NCI-H446 treated with DMSO at 0.1 percent for 48 hours (cell line): Measurements from ENCODE around the gene ODAD4.
A peak's percentile ranks its signal among the peaks of the same experiment; 100 is the strongest.

Experiments
- DNase-seq: peaks from one replicate; lab custom pipeline; 2025; lab: John Stamatoyannopoulos, UW

ODAD4 gene

DNA sequence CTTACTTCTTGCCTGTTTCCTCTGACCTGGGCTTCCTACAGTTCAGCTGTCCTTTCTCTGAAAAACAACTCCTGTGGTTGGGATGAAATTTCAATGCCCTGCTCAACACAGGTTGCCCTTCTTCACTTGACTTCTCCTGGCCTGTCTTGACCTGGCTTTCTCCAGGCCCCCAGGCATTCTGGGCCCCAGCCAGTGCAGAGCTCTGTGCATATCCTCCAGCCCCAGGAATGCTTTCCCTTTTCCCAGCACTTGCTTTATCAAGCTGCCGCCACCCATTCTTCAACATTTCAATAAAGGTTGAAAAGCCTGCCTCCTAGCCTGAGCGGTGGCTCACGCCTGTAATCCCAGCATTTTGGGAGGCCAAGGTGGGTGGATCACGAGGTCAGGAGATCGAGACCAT, 10.8 kb downstream of the ODAD4 start:
- DNase-seq: no peak

DNA sequence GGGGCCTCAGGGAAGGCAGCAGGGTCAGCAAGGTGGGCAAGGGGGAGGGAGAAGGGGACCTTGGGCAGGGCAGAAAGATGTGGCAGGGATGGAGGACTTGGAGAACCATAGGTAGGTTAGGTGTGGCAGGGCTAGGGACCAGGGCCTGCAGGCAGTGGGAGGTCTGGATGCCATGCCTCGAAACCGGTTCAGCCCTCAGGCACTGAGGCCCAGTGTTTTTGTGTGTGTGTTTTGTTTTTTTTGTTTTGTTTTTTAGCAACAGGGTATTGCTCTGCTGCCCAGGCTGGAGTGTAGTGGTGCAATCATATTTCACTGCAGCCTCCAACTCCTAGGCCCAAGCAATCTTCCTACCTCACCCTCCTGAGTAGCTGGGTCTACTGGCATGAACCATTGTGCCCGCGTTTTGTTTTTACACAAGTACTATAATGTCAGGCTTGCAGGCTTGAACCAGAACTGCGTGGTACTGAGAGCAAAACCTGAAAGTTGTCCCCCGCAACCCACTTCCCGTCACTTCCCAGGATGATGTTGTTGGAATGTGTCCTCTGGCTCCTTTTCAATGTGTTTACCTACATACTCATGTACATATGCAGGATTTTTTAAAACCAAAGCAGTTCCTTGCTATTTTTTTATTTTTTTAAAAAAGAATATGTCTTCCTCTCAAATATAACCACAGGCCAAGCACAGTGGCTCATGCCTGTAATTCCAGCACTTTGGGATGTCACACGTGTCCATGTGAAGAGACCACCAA, 12.4 kb downstream of the ODAD4 start:
- no peak for DNase-seq

DNA sequence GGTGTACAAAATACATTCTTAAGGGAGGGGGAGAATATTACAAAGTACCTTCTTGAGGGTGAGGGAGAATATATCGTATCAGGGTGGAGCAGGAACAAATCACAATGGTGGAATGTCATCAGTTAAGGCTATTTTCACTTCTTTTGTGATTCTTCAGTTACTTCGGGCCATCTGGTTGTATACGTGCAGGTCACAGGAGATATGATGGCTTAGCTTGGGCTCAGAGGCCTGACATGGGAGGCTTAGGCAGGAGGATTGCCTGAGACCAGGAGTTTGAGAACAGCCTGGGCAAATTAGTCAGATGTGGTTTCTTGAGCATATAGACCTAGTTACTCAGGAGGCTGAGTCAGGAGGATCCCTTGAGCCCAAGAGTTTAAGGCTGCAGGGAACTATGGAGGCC, 13.1 kb downstream of the ODAD4 start:
- no peak for DNase-seq

DNA sequence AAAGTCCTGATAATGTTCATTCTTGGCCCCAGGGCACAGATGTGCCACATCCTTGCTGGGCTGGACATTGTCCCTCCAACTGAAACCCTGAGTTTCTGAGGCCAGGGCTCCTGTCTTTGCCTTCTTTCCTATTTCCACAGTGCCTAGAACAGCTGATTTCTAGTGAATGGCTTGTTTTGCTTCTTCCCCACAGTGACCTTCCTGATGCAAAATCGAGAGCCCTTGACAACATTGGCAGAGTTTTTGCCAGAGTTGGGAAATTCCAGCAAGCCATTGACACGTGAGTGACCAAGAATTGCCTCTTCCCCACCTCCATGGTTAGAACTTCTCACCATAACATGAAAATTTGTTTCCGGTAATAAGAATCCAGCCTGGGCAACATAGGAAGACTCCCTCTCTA, 14.5 kb downstream of the ODAD4 start:
- DNase-seq: no peak

DNA sequence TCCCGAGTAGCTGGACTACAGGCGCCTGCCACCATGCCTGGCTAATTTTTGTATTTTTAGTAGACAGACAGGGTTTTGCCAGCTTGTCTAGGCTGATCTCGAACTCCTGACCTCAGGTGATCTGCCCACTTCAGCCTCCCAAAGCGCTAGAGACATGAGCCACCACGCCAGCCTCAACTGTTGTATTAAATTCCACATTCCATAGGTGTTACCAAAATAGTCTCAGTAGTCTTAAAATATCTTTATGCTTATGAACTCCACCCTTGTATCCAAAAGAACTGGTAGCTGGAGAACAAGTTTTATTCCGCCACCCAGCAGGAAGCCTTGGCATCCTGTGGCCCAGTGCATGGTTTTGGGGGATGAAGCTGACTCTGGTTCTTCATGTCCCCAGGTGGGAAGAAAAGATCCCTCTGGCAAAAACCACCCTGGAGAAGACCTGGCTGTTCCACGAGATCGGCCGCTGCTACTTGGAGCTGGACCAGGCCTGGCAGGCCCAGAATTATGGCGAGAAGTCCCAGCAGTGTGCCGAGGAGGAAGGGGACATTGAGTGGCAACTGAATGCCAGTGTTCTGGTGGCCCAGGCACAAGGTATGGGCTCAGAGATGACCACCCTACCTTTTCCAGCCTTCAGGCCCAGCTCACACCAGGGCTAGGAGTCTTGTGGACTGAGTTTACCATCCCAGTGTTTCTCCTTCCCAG, 18.5 kb downstream of the ODAD4 start:
- DNase-seq: no peak

DNA sequence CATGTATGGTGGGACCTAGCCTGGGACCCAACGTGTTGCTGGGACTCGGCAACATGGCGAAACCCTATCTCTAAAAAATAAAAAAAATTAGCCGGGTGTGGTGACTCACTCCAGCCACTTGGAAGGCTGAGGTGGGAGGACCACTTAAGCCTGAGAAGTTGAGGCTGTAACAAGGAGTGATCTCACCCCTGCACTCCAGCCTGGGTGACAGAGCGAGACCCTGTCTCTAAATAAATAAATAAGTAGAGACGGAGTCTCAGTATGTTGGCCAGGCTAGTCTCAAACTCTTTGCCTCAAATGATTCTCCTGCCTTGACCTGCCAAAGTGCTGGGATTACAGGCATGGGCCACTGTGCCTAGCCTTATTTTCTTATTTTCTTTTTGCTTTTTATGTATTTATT, 26.1 kb downstream of the ODAD4 start:
- no peak for DNase-seq

DNA sequence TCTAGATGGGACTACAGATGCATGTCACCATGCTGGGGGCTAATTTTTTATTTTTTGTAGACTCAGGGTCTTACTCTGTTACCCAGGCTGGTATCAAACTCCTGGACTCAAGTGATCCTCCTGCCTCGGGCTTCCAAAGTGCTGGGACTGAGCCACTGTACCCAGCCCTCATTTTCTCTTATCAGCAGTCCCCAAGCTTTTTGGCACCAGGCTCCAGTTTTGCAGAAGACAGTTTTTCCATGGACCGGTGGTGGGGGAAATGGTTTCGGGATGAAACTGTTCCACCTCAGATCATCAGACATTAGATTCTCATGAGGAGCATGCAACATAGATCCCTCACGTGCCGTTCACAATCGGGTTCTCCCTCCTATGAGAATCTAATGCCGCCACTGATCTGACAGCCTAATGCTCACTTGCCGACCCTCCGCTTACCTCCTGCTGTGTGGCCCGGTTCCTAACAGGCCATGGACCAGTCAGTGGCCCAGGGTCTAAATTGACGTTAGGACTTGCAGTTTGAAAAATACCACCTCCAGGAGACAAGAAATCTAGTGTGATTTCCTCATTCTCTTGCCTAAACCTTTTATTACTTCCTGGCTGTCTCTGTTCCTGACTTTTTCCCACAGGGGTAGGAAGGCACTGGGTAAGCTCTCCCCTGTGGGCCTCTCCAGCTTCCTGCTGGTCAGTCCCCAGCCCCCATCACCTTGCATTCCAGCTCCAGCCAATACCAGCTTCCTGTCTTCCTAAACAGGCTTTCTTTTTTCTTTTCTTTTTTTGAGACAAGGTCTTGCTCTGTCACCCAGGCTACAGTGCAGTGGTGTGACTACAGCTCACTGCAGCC, 26.8 kb downstream of the ODAD4 start:
- no peak for DNase-seq

DNA sequence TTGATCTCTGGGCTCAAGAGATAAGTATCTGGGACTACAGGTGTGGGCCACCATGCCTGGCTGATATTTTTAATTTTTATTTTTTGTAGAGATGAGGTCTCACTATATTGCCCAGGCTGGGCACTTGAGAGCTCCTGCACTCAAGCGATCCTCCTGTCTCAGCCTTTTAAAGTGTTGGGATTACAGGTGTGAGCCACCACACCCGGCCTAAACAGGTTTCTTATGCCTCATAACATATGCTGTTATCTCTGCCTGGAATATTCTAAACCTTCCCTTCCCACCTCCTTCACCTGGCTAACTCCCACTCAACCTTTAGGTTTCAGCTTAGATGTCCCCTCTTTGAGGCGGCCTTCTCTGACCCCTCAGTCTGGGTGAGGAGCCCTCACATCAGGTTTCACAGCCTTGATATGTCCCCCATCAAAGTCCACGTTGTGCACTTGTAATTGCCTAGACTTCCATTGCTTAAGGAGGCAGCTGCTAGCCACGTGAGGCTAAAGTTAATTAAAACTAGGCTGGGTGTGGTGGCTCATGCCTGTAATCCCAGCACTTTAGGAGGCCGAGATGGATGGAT, 27.5 kb downstream of the ODAD4 start:
- DNase-seq: no peak

DNA sequence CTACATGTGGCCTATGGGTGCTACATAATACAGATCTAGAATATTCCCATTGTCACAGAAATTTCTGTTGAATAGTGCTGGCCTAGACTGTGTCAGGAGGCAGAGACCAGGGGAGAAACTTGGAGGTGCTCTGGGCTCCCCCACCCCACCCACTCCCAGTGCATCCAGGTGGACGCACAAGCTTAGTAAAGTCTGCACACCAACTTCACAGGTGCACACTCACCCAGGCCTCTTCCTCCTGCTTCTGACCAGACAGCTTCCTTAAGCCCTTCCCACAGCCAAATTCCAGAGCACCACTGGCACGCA, 28.6 kb downstream of the ODAD4 start:
- no peak for DNase-seq

DNA sequence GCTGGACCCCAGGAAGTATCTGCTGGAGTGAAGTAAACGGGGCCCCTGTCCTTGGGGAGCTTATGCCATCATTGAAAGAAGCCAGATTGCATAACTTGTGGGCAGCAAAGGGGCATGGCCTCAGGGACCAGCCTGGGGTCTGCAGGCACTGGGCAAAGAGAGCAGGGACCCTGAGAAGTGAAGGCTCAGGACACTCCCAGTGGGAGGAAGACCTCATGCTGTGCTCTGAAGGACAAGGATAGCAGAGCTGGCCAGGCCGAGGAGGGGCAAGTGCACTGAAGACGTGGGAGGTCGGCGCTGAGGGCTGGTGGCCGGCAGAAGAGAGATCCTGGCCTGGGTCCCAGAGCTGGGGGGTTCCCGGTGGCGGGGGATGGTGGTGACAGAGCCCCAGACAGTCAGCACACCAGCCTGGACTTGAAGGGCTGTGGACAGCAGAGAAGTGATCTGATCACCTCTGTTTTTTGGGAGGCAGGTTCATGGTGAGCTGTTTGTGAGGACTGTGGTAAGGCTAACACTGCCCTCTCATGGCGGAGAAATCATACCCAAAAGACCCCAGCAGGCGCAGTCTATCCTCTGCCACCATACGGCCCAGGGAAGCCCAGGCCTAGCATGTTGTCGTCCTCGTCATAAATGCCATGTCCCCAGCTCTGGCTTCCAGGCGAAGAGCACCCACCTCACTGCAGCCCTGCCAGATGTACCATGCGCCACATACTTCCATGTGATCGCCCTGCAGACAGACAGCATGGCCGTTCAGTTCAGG, 29.1 kb downstream of the ODAD4 start:
- peak; percentile 23 for DNase-seq

DNA sequence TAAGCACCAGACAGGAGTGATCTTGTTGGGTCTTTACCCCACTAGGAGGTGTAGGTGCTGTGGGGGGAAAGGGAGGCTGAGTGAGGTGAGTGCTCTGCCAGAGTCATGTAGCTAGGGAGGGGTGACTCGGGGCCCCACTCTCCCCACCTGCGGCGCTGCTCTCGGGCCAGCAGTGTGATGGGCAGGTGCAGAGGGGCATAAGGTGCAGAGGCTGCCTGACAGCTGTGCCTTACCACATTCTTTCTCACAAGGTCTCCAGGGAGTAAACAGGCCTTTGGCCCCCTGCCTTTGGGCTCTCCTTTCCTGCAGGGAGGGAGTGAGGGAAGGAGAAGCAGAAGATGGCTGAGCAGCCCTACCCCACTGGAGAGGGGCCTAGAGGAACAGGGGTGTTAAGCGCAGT, 31.7 kb downstream of the ODAD4 start:
- no peak for DNase-seq

DNA sequence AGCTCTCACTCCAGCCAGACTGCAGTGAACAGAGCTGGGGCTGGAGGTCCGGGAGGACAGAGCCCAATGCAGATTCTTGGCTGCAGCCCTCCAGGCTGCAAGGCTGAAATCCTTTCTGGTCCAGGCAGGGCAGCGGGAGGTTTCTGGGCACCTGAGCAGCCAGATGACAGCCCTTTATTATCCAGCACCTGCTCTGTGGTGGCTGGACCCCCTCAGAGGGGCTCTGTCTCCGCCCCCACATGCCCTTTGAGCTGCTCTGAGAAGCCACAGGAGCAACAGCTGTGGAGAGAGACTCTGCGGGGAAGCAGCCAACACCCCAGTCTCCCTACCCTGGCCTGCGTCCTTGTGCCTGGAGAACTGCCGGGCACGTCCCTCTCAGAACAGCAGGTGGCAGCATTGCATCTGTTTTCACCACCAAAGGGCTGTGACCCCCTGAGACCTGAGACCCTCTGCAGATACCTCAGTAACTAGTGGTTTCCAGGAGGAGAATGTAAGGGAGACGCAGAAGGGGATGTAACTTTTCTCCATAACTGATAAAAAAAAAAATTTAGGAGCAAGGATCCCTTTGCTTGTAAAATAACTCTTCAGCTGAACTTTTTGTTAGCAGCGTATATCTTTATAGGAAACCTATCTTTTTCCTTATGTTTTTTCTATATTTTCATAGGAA, 32.5 kb downstream of the ODAD4 start:
- DNase-seq: peak; percentile 38

DNA sequence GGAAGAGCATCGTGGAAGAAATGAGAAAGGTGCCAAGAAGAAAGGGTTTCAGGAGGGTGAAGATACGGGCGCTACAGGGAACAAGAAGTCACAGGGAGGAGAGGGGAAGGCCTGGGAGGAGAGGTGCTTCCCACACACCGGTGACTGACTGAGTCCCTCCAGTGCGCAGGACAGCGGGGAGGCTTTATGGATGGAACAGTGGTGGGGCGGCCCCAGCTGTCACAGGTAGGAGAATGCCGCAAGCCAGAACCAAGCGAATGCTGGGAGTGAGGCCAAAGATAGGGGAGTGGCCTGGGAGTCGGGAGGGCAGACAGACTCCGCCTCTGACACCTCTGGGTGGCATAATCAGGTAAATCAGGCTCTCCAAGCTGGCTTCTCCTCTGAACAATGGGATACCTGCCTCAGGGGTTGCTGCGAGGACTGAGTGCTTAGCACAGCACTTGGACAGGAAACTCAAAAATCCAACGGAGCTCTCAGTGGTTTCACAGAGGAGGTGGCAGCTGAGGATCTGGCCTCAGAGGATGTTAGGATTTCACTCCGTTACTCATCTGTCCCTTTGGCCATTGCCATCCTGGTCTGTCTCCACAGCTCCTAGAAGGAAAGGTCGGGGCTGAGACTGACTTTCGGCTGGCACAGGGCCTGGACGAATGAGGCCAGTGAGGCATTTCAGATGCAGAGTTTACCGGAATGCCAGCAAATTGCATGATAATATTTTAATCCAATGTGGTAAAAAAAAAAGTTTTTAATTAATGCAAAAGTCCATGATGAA, 35.5 kb downstream of the ODAD4 start:
- DNase-seq: no peak

DNA sequence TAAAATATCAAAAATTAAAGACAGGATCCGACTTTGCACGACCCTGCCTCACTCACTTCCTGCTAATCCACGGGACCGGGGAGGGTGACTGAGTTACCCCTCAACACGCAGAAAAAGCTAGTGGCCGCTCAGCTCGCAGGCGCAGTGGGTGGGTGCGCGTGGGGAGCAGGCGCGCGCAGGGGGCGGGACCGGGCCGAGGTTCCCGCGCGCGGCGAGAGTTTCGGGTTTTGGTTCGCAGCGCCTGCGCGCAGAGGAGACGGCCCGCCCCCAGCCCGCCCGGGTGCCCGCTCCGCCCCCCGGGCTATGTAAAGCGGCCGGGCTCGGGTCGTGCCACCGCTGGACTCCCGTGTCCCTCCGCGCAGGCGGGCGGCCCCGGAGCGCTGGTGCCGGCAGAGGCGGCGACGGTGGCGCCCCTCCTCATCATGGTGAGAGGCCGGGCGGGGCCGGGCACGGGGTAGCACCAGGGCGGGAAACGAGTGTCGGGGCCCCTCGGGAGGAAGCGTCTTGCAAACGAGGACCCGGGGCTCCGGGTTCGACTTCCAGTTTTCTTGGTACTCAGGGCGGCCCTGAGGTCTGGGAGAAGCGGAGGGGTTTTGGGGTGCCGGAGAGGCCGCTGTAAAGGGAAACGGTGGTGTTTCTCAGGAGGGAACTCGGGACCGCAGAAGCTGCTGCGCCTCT, 36.2 kb downstream of the ODAD4 start, which contains the start of gene CNP:
Gene CNP (plus strand): TSS at position 333 of the 678 bp plus-strand sequence. CDS start 90 bp downstream, at position 423.
- DNase-seq: peak; percentile 49

DNA sequence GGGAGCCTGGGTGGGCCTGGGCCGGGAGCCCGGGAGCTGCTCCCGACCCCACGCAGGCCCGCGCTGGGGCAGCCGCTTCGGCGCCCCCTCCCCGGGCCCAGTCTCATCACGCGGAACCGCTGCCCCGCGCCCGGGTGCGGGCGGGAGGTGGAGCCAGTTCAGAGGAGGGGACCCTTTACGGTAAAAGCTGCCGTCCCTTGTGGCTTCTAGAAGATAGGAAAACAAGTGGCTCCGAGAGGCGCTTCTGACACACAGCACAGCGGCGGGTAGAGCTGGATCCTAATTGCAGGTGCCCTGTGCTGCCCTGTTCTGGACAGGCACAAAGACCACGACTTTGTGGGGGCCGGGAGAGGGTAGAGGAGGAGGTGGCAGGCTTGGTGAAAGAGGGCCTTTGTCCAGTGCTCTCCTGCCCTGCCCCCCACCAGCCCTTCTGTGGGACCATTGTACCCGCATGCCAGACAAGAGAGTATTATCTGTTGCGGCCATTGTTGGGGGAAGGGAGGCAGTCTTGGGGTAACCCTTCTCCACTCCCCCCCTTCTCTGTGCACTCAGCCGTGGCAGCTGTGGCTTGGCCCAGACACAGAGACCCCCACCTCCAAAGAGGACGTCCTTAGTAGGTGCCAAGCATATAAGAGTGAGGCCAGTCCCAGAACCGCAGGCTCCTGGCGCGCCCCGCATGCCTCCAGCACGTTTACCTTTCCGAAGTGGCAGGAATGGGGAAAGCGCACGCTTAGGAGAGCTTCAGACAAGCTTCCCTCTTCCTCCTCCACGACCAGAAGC, 36.9 kb downstream of the ODAD4 start:
- no peak for DNase-seq

DNA sequence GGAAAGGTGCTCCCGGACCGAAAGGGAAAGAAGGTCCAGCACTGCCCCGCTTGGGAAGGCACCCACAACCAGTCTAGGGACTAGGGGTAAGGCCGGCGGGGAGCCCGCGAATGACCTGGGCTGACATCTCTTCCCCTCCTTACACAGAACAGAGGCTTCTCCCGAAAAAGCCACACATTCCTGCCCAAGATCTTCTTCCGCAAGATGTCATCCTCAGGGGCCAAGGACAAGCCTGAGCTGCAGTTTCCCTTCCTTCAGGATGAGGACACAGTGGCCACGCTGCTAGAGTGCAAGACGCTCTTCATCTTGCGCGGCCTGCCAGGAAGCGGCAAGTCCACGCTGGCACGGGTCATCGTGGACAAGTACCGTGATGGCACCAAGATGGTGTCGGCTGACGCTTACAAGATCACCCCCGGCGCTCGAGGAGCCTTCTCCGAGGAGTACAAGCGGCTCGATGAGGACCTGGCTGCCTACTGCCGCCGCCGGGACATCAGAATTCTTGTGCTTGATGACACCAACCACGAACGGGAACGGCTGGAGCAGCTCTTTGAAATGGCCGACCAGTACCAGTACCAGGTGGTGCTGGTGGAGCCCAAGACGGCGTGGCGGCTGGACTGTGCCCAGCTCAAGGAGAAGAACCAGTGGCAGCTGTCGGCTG, 37.6 kb downstream of the ODAD4 start:
- no peak for DNase-seq

DNA sequence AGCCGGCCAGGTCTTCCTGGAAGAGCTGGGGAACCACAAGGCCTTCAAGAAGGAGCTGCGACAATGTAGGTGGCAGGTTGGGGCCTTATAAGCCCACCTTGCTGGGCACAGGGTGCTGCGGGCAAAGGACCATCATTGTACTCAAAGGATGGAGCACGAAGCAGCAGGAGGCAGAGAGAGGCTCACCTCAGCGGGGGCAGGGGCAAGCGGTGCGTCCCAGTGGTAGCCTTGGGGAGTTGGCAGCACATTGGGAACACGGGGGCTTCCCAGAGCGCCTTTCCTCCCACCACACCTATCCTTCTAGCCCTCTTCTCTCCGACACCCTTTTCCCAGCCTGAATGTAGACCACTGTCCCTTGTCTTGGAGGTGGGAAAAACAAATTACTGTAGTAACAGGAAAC, 38.3 kb downstream of the ODAD4 start:
- DNase-seq: no peak

DNA sequence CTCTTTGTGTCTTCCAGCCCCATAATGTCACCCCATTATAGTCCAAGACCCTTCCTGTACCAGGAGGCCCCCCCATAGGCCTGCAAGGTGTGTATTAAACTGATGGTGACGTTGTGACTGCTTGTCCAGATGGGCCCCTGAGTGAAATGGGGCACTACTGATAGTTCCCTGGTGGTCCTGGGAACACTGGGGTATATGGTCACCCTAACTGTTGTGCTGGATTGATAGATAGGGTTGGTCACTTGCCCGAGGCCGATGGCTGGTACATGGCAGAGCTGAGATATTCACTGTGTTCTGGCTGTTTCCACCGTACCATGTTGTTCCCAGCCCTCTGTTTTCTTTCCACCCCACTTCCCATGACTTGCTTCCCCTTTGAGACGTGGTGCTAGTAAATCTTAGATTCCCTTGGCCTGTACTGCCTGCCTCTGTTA, 40.5 kb downstream of the ODAD4 start:
- DNase-seq: no peak
